Measurements from ENCODE around the gene PROCR. TPM values are rescaled to one million over a fixed set of nuclear protein-coding genes. Genes with fewer than 3 reads are reported as not detected.
"Not testable (repeated sequence)": the region's sequence is repeated elsewhere in the genome, so short reads cannot be mapped to it uniquely, and the experiment has no call there.

PROCR gene
- total RNA-seq, 2 experiments from 2014 or later = 0.87 to 1.2 TPM

- intact Hi-C loops (cut with DNase I, micrococcal nuclease) = no loop called here
- ChIA-PET POLR2A (no interaction called here), CTCF (interaction anchor here (0.5 to 1.3 kb wide), 6 partner anchors 22 to 398 kb away, joined by 3 to 4 read pairs (median 3); no protein-coding TSS in a partner anchor)
- no peak overlapping the region for H3K4me3 Mint-ChIP-seq
- ATAC-seq (no peak), DNase-seq (no peak)
- H3K9me3 Mint-ChIP-seq (ENCODE audit: low read depth) = no peaks in the 10 kb centered on the region
- H3K27me3 Mint-ChIP-seq = no peaks in the 10 kb centered on the region
- no peak overlapping the region for H3K27ac Mint-ChIP-seq
- peaks cover 6% of the 10 kb centered on the region for H3K4me1 Mint-ChIP-seq
- H3K36me3 Mint-ChIP-seq (ENCODE audit: low read depth) = no peaks in the 10 kb centered on the region
These were observed 6.4 kb upstream of the PROCR start for GRCh38 chr20:35165221-35166185.

DNA sequence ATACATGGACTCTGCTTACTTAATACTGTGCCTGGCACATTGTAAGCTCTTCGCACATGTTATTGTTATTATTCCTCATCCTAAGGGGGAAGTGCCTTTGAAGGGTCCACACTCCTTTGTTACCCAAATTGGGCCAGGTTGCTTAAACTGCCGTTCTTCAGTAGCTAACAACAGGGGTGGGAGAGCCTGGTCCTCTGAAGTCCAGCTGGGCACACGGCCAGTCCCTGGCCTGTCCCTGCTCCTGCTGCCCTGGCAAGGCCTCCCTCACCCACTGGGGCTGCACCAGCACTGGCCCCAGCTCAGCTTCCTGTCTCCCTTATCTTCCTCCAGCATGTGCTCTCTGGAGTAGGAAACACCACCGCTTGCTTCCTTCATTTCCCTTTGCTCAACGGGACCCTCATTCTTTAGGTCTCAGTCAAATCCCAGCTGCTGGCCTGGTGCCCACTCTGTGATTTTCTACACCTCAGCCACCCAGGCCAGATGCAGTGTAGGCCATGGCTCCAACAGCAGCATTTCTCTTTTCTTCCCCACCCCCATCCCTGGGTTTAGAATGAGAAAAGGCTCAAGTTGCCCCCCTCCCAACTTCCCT is 5.5 kb upstream of the PROCR start:
- Mint-ChIP-seq H3K4me3 (no peak overlapping the region), H3K4me1 (peaks cover 6% of the 10 kb centered on the region), H3K27ac (no peak overlapping the region), H3K36me3 (ENCODE audit: low read depth) (no peaks in the 10 kb centered on the region), H3K9me3 (ENCODE audit: low read depth) (no peaks in the 10 kb centered on the region), H3K27me3 (no peaks in the 10 kb centered on the region)
- DNase-seq (no peak), ATAC-seq (no peak)
- ChIA-PET POLR2A (no interaction called here), CTCF (interaction anchor here (0.7 to 1.3 kb wide), 4 partner anchors 21 to 235 kb away, joined by 3 read pairs; no protein-coding TSS in a partner anchor)
- intact Hi-C loops (cut with DNase I, micrococcal nuclease) = no loop called here

GRCh38 chr20:35167787-35168186 is 4.1 kb upstream of the PROCR start:
- ChIA-PET CTCF (no interaction called here), POLR2A (no interaction called here)
- no peaks in the 10 kb centered on the region for H3K27me3 Mint-ChIP-seq
- H3K4me1 Mint-ChIP-seq = peaks cover 13% of the 10 kb centered on the region
- no peak overlapping the region for H3K4me3 Mint-ChIP-seq
- no peaks in the 10 kb centered on the region for H3K9me3 Mint-ChIP-seq (ENCODE audit: low read depth)
- ATAC-seq = no peak
- no peak for DNase-seq
- intact Hi-C loops (cut with DNase I, micrococcal nuclease) = no loop called here
- no peak overlapping the region for H3K27ac Mint-ChIP-seq
- H3K36me3 Mint-ChIP-seq (ENCODE audit: low read depth) = no peaks in the 10 kb centered on the region

GRCh38 chr20:35168701-35169409 is 3.0 kb upstream of the PROCR start:
- intact Hi-C loops (cut with DNase I, micrococcal nuclease); H3K4me3 Mint-ChIP-seq; H3K9me3 Mint-ChIP-seq (ENCODE audit: low read depth); POLR2A ChIA-PET; CTCF ChIA-PET; H3K36me3 Mint-ChIP-seq (ENCODE audit: low read depth); ATAC-seq; DNase-seq; H3K27me3 Mint-ChIP-seq; H3K27ac Mint-ChIP-seq: not testable (repeated sequence)
- H3K4me1 Mint-ChIP-seq = peaks cover 13% of the 10 kb centered on the region

DNA sequence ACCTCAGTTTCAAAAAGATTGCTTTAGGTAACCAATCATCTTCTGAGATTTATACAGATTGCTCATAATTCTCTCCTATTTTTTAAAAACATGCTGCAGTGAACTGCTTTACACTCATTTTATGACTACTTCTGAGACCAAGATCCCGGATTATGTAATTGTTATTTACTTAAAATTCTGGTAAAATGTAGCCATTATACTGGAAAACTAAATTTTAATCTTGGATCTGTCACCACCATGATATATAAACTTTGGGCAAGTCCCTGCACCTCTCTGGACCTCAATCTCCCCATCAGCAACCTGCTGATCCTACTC is 477 bp upstream of the PROCR start:
- H3K4me3 Mint-ChIP-seq = peak overlapping the region; percentile 41
- DNase-seq (no peak), ATAC-seq (no peak)
- H3K4me1 Mint-ChIP-seq = peaks cover 13% of the 10 kb centered on the region
- POLR2A ChIA-PET = no interaction called here
- H3K27ac Mint-ChIP-seq = peak overlapping the region; percentile 47
- CTCF ChIA-PET = no interaction called here
- no peaks in the 10 kb centered on the region for H3K9me3 Mint-ChIP-seq (ENCODE audit: low read depth)
- intact Hi-C loops (cut with DNase I, micrococcal nuclease) = no loop called here
- no peaks in the 10 kb centered on the region for H3K36me3 Mint-ChIP-seq (ENCODE audit: low read depth)
- no peaks in the 10 kb centered on the region for H3K27me3 Mint-ChIP-seq

DNA sequence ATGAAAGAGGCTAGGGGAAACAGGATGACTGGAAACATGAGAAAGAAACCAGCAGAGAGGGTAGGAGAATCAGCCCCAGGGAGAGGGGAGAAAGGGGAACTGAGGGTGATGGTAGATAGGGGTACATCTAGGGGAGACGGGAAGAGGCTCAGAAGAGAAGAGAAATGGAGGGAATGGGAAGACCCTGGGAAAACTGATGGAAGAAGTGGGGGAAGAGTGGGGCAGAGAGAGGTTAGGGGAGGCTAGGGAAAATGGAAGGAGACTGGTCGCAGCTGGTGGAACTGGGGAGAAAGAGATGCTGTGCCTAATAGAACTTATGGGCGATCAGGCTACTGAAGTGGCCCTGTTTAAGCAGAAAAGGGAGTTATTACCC is 548 bp downstream of the PROCR start:
- peaks cover 13% of the 10 kb centered on the region for H3K4me1 Mint-ChIP-seq
- H3K36me3 Mint-ChIP-seq (ENCODE audit: low read depth) = peaks cover 2% of the 10 kb centered on the region
- intact Hi-C loops (cut with DNase I, micrococcal nuclease) = no loop called here
- H3K4me3 Mint-ChIP-seq = no peak overlapping the region
- no peak for DNase-seq
- POLR2A ChIA-PET = no interaction called here
- H3K9me3 Mint-ChIP-seq (ENCODE audit: low read depth) = no peaks in the 10 kb centered on the region
- CTCF ChIA-PET = interaction anchor here (1.0 kb wide), 1 partner anchor 25 kb away, joined by 4 read pairs; the partner anchor contains the start of gene EDEM2
- H3K27ac Mint-ChIP-seq = no peak overlapping the region
- no peaks in the 10 kb centered on the region for H3K27me3 Mint-ChIP-seq
- ATAC-seq = no peak

DNA sequence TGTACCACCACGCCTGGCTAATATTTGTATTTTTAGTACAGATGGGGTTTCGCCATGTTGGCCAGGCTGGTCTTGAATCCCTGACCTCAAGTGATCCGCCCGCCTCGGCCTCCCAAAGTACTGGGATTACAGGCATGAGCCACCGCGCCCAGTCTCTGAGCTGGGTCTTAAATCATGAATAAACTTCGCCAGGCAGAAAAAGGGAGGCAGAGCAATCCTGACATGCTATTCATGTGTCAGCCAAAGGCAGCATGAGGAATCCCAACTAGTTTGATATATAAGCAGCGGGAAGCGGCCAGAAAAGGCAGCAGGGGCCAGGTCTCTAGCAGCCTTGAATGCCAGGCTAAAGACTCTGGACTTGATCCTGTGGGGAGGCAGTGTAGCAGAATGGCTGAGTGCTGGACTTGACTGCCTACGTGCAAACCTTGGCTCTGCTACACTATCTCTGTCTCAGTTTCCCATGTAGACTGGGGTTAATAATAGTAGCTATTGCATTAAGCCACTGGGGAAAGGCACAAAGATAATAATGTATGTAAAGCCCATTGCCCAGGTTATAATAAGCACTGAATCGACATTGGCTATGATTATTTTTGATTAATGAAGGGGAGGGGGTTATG is 1.8 kb downstream of the PROCR start:
- H3K4me1 Mint-ChIP-seq = peaks cover 13% of the 10 kb centered on the region
- intact Hi-C loops (cut with DNase I, micrococcal nuclease) = no loop called here
- no peaks in the 10 kb centered on the region for H3K27me3 Mint-ChIP-seq
- DNase-seq (no peak), ATAC-seq (no peak)
- H3K27ac Mint-ChIP-seq = no peak overlapping the region
- no peak overlapping the region for H3K4me3 Mint-ChIP-seq
- peaks cover 2% of the 10 kb centered on the region for H3K36me3 Mint-ChIP-seq (ENCODE audit: low read depth)
- ChIA-PET POLR2A (no interaction called here), CTCF (no interaction called here)
- H3K9me3 Mint-ChIP-seq (ENCODE audit: low read depth) = no peaks in the 10 kb centered on the region

- DNase-seq (peak; percentile 16), ATAC-seq (no peak)
- POLR2A ChIA-PET = no interaction called here
- peaks cover 13% of the 10 kb centered on the region for H3K4me1 Mint-ChIP-seq
- H3K27me3 Mint-ChIP-seq = no peaks in the 10 kb centered on the region
- no peaks in the 10 kb centered on the region for H3K9me3 Mint-ChIP-seq (ENCODE audit: low read depth)
- peaks cover 2% of the 10 kb centered on the region for H3K36me3 Mint-ChIP-seq (ENCODE audit: low read depth)
- intact Hi-C loops (cut with DNase I, micrococcal nuclease) = no loop called here
- CTCF ChIA-PET = no interaction called here
- H3K27ac Mint-ChIP-seq = no peak overlapping the region
- H3K4me3 Mint-ChIP-seq = no peak overlapping the region
These were observed 2.8 kb downstream of the PROCR start for GRCh38 chr20:35174458-35175216.

DNA sequence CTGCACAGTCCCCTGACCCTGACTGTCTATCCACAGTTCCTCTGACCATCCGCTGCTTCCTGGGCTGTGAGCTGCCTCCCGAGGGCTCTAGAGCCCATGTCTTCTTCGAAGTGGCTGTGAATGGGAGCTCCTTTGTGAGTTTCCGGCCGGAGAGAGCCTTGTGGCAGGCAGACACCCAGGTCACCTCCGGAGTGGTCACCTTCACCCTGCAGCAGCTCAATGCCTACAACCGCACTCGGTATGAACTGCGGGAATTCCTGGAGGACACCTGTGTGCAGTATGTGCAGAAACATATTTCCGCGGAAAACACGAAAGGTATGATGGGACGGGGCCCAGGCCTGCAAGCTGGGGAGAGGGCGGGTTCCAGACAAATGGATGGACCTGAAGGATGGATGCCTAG is 4.3 kb downstream of the PROCR start:
- ATAC-seq (no peak), DNase-seq (no peak)
- H3K9me3 Mint-ChIP-seq (ENCODE audit: low read depth) = no peaks in the 10 kb centered on the region
- H3K27ac Mint-ChIP-seq = no peak overlapping the region
- ChIA-PET POLR2A (no interaction called here), CTCF (interaction anchor here (0.5 to 0.7 kb wide), 2 partner anchors 14 to 81 kb away, joined by 3 read pairs; no protein-coding TSS in a partner anchor)
- H3K27me3 Mint-ChIP-seq = no peaks in the 10 kb centered on the region
- H3K36me3 Mint-ChIP-seq (ENCODE audit: low read depth) = peaks cover 2% of the 10 kb centered on the region
- intact Hi-C loops (cut with DNase I, micrococcal nuclease) = no loop called here
- H3K4me1 Mint-ChIP-seq = peaks cover 13% of the 10 kb centered on the region
- no peak overlapping the region for H3K4me3 Mint-ChIP-seq

GRCh38 chr20:35179292-35180212 is 7.7 kb downstream of the PROCR start:
- Mint-ChIP-seq H3K9me3 (ENCODE audit: low read depth) (no peaks in the 10 kb centered on the region), H3K27ac (no peak overlapping the region), H3K27me3 (no peaks in the 10 kb centered on the region), H3K4me3 (no peak overlapping the region), H3K4me1 (no peaks in the 10 kb centered on the region), H3K36me3 (ENCODE audit: low read depth) (peaks cover 2% of the 10 kb centered on the region)
- DNase-seq (no peak), ATAC-seq (no peak)
- CTCF ChIA-PET = interaction anchor here (0.6 kb wide), 2 partner anchors 11 to 87 kb away, joined by 3 to 4 read pairs; no protein-coding TSS in a partner anchor
- intact Hi-C loops (cut with DNase I, micrococcal nuclease) = no loop called here
- POLR2A ChIA-PET = no interaction called here

Data from activated CD4-positive, alpha-beta T cell treated with anti-CD3 and anti-CD28 coated beads for 36 hours (primary cell).